DOHH2 (cell line): Measurements from ENCODE around the gene CTTN.

Source experiments
- CTCF ChIP-seq: fragments of 200-600 bp; sonication (generic); IDR thresholded peaks from one replicate; pipeline ENCODE4 v1.5.1; 2014; ENCODE audit warnings: antibody characterized with exemption, mild to moderate bottlenecking, low read depth, low read length; ENCODE audit not compliant: poor library complexity, severe bottlenecking
- EZH2phosphoT487 ChIP-seq: fragments of 200-600 bp; sonication (generic); IDR thresholded peaks from 2 replicates; pipeline ENCODE4 v1.6.1; 2017; ENCODE audit warnings: borderline replicate concordance, mild to moderate bottlenecking, antibody characterized with exemption, low read length, moderate library complexity, mixed read lengths

- TF ChIP-seq CTCF: no peak
- no peak for TF ChIP-seq EZH2phosphoT487
These were observed 11.5 kb downstream of the CTTN start for GRCh38 chr11:70409871-70410270.
